Measurements from ENCODE around the gene PCED1B.
"Not testable (repeated sequence)": the region's sequence is repeated elsewhere in the genome, so short reads cannot be mapped to it uniquely, and the experiment has no call there.

Gene PCED1B

DNA sequence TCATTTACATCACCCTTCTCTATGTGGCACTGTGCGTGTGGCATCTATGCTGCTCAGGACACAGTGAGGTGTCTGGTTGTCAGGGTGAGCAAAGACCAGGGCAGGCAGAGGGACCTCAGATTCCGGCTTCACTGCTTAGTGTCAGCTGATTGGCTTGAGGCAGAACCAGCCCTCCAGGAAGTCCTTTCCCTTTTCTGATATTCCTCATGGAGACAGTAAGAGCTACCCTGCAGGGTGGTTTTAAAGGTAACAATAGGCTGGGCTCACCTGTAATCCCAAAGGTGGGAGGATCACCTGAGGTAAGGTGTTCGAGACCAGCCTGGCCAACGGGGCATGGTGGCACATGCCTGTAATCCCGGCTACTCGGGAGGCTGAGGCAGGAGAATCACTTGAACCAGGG, 129.6 kb downstream of the PCED1B start:
- no peak for DNase-seq (ENCODE audit: low read depth)

GRCh38 chr12:47210776-47211175, 131.4 kb downstream of the PCED1B start:
- no peak for DNase-seq (ENCODE audit: low read depth)

- DNase-seq (ENCODE audit: low read depth) = no peak
Observed at GRCh38 chr12:47212701-47213039, 133.2 kb downstream of the PCED1B start.

DNA sequence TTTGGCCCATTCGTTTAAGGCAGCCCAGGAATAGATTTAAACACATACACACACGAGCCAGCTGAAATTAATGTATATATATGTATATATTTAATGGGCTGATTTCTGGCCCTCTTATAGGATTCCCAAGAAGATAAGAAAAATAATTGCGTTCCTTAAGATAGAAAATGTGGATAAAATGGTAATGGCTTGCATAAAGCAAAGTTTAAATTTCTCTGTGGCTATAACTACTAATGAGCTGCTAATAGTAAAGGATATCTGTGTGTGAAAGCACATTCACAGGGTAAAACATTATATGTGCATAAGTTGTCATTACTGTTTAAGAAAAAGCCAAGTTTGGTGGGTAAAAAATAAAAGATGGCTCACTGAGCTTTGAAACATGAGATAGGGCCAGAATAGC, 134.0 kb downstream of the PCED1B start:
- DNase-seq (ENCODE audit: low read depth) = no peak

GRCh38 chr12:47214001-47214619, 134.7 kb downstream of the PCED1B start:
- DNase-seq (ENCODE audit: low read depth) = no peak

- no peak for DNase-seq (ENCODE audit: low read depth)
Observed at GRCh38 chr12:47214771-47215170, 135.3 kb downstream of the PCED1B start.

- no peak for DNase-seq (ENCODE audit: low read depth)
Observed at GRCh38 chr12:47216150-47216677, 136.8 kb downstream of the PCED1B start.

DNA sequence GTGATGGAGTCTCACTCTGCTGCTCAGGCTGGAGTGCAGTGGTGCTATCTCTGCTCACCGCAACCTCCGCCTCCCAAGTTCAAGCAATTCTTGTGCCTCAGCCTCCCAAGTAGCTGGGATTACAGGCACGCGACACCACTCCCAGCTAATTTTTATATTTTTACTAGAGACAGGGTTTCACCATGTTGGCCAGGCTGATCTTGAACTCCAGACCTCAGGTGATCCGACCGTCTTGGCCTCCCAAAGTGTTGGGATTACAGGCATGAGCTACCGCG, 138.1 kb downstream of the PCED1B start:
- DNase-seq (ENCODE audit: low read depth) = not testable (repeated sequence)

DNA sequence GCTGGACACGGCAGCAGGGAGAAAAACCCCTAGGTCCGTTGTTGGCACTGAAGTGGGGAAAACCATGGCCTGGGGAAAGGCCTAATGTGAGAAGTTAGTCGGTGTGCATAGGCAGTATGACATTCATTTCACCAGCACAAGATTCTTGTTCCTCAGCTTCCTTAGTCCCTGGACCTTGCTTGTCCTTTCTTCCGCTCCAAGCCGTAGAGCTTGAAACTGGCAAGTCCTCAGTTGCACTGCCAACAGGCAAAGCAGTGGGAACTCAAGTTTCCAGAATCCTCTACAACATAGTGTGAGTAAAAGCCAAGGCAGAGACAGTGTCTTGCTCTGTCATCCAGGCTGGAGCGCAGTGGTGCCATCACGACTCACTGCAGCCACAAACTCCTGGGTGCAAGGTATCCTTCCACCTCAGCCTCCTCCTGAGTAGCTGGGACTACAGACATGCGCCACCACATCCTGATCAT, 138.8 kb downstream of the PCED1B start:
- no peak for DNase-seq (ENCODE audit: low read depth)

DNA sequence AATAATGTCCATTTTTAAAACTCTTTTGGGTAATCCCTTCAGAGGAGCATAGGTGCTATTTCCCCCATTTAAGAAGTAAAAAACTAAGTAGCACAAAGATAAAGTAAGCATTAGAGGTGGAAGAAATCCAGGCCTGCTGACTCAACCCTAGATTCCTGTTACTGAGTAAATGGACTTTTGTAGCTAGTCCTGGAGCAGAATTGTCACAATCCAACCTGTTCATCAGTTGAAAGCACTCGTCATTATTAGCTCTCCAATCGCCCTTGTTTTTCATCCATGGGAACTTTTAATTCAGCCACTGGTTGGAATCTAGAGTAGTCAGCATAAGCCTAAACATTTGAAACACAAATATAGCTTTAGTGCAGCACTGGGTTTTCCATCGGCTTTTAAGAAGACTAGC, 139.8 kb downstream of the PCED1B start:
- no peak for DNase-seq (ENCODE audit: low read depth)

DNA sequence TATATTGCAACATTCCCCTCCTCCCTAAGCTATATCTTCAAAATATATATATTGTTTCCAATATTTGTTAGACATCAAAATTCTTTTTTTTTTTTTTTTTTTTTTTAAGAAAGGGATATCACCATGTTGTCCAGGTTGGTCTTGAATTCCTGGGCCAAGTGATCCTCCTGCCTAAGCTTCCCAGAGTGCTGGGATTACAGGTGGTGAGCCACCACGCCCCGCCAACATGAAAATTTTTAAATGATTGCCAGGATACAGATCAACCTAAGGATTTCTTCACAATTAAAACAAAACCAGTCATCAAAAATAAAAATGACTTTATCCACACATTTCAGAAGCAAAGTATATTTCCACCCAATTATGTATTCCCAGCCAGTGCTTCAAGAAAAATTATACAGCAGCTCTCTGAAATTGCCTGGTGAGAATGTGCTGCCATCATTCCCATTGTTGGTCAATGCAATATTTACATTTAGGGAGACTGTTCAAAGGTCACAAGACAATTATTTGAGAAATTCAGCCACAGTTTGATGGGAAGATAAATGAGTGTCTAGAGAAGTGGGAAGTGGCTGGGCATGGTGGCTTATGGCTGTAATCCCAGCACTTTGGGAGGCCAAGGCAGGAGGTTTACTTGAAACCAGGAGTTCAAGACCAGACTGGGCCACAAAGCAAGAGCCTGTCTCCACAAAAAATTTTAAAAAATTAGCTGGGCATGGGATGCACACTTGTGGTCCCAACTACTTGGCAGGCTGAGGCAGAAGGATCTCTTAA, 142.0 kb downstream of the PCED1B start:
- no peak for DNase-seq (ENCODE audit: low read depth)

DNA sequence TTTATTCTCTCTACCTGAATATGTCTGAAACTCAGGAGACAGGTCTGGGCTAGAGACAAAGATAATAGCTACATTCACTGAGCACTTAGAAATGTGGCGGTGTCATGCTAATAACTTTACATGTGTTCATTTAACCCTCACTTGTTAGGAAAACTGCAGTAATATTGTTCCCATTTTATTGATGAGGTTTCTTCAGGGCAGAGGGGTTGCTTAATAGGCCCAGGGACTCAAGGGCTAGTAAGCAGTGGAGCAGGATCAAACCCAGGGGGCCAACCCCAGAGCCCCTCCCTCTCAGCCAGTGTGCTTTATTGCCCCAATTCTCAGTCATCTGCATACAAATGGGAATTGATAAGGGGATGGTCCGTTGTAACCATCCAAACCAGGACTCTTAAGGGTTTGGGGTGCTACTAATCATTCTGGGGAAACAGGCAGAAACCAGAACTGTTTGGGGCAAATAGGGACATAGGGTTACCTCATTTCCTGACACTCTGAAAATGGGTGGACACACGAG, 143.2 kb downstream of the PCED1B start:
- DNase-seq (ENCODE audit: low read depth) = no peak

DNA sequence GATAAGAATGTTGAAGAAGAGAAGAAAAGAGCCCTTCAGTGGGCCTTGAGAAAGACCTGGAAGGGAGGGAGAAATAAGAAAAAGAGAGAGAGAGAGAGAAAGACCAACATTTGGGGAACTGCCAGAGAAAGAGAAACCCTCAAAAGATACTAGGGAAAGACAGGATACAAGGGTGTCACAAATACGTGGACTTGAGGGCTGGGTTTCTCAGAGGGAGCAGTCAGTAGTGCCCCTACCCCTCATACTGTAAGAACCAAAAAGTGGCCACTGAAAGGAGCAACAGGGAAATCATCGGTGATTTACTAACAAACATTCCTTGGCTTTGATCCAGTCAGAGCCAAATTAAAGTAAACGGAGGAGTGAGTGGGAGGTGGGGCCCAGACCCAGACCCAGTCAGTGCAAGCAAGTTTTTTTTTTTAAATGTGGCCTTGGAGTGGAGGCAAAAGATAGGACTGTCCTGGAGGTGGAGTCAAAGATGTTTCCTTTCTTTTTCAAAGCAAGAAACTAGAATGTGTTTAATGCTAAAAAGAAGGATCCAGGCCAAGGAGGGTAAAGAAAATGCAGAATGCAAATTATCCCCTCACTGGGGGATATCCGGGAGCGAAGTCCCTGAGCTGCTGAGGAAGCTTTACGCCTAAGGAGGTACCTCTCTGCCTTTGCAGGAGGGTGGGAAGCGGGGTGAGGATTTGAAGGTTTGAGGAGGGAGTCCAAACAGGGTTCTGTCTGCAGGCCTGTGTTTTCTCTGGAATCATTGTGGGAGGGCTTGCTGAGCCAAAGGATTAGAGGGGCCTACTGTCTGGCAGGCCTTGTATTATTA, 143.8 kb downstream of the PCED1B start:
- no peak for DNase-seq (ENCODE audit: low read depth)

DNA sequence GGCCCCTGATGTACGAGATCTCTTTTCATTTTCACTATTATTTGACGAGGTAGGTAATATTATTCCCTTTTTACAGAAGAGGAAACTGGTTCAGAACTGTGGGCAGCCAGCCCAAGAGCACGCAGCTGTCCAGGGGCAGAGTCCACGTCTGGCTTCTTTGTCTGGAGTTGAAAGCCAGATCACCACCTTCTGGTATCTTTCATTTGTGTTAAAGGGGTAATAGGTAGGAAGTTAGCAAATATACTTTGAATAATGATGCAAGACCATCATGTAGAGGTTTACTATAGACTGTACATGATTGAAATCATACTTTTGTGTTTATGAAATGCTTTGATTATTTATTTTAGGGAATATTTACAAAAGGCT, 144.4 kb downstream of the PCED1B start:
- DNase-seq (ENCODE audit: low read depth) = no peak

GRCh38 chr12:47224563-47225133, 145.2 kb downstream of the PCED1B start:
- DNase-seq (ENCODE audit: low read depth) = no peak

DNA sequence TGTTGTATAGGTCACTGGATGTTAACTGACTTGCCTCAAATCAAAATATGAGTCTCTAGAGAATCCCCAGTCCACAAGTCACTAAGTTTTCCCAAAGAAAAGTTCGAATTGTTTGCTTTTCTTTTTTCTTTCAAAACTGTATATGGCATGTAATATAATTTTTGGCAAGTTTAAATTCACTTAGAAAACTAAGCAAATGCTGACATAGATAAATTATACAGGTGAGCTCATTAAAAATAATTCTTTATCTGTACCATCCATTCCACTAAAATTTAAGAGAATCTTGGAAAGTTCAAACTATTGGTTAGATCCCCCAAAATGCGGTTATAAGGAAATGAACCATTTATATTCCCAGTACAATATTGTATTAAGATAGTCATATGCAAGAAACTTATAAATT, 145.9 kb downstream of the PCED1B start:
- no peak for DNase-seq (ENCODE audit: low read depth)

DNA sequence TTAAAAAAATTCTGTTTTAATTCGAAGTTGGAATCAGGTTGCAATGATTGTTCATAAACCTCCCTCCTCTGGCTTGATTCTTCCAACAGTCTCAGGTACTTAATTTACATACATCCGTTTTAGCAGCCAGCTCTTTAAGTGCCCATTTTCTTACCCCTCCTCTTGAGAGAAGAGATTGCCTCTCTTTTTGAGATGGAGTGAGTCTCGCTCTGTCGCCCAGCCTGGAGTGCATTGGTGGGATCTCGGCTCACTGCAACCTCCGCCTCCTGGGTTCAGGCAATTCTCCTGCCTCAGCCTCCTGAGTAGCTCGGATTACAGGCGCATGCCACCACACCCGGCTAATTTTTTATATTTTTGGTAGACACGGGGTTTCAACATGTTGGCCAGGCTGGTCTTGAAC, 146.8 kb downstream of the PCED1B start:
- DNase-seq (ENCODE audit: low read depth) = no peak

DNA sequence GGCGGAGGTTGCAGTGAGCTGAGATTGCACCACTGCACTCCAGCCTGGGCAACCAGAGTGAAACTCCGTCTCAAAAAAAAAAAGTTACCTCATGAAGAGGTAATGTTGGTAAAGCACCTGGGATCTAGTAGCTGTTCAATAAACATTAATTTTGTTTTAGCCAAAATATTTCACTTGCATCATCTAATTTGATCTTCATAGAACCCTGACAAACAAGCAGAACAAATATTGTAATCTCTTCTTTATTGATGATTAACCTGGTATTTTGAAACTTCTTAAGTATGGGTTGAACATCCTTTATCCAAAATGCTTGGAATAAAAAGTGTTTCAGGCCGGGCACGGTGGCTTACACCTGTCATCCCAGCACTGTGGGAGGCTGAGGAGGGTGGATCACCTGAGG, 149.4 kb downstream of the PCED1B start:
- DNase-seq (ENCODE audit: low read depth) = no peak

- DNase-seq (ENCODE audit: low read depth) = no peak
Observed at GRCh38 chr12:47231456-47231855, 152.0 kb downstream of the PCED1B start.

DNA sequence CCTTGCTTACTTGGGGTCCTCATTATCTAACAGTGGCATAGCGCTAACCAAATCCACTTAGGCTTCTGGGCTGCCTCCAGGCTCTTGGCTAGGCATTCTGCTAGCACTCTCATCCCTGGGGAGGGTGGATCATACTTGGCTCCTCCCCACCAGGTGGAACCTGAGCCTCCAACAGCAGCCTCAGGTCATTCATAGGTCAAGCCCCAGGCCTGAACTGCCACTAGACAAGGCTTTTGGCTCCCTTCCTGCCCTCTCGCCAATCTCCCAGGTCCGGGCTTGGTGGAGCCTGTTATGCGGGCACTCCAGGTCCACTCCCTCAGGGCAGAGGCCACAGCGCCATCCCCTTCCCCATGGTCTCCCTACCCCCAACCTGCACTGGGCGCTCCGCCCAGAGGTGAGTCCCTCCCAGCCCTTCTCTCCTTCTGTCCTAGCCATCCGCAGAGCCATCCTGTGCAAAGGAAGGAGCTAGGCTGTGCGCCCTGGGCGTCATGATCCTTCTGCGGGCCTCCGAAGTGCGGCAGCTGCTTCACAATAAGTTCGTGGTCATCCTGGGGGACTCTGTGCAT, 155.2 kb downstream of the PCED1B start:
- DNase-seq (ENCODE audit: low read depth) = no peak

GRCh38 chr12:47235258-47236040, 156.0 kb downstream of the PCED1B start:
- no peak for DNase-seq (ENCODE audit: low read depth)

Measured in fibroblast of the conjunctiva (primary cell).